ENCODE results near the gene ZNRF2. TPM values are rescaled to one million over a fixed set of nuclear protein-coding genes. Genes with fewer than 3 reads are reported as not detected.
A peak's percentile ranks its signal among the peaks of the same experiment; 100 is the strongest.

The ZNRF2 gene
- total RNA-seq, 2 experiments from 2014 or later: 20.4 to 23.6 TPM

- Histone ChIP-seq H3K27ac (ENCODE audit: low read depth in 1 of 2, low read length in 2 of 2) (no peak overlapping the region), H3K36me3 (ENCODE audit: insufficient read depth, low read length) (no peaks in the 10 kb centered on the region), H3K9me3 (ENCODE audit: control insufficient read depth in 1 of 2, insufficient read depth in 1 of 2, low read length in 2 of 2) (no peaks in the 10 kb centered on the region), H3K4me3 (ENCODE audit: low read length) (no peak overlapping the region), H3K4me1 (ENCODE audit: insufficient read depth, low read length) (peaks cover 6% of the 10 kb centered on the region), H3K27me3 (ENCODE audit: control insufficient read depth in 1 of 2, insufficient read depth in 2 of 2, low read length in 2 of 2) (no peaks in the 10 kb centered on the region)
- Mint-ChIP-seq H3K4me3 (no peak overlapping the region), H3K4me1 (ENCODE audit: low read depth) (no peaks in the 10 kb centered on the region), H3K27ac (no peak overlapping the region), H3K9me3 (no peaks in the 10 kb centered on the region), H3K27me3 (no peaks in the 10 kb centered on the region), H3K36me3 (ENCODE audit: low read depth) (no peaks in the 10 kb centered on the region)
- ChIA-PET CTCF (interaction anchor here (1.5 kb wide), 1 partner anchor 289 kb away, joined by 3 read pairs; no protein-coding TSS in a partner anchor), POLR2A (interaction anchor here (0.7 kb wide), 1 partner anchor 10 kb away, joined by 3 read pairs; the partner anchor contains the start of gene ZNRF2)
- no peak for DNase-seq
- ATAC-seq (ENCODE audit: poor library complexity): no peak
- intact Hi-C loops (cut with DNase I, micrococcal nuclease): loop anchor here in 1 of 2 experiments (5.0 to 10.0 kb wide), 3 partner anchors 97 to 470 kb away; no protein-coding TSS in a partner anchor
- TF ChIP-seq, protein P1, sequence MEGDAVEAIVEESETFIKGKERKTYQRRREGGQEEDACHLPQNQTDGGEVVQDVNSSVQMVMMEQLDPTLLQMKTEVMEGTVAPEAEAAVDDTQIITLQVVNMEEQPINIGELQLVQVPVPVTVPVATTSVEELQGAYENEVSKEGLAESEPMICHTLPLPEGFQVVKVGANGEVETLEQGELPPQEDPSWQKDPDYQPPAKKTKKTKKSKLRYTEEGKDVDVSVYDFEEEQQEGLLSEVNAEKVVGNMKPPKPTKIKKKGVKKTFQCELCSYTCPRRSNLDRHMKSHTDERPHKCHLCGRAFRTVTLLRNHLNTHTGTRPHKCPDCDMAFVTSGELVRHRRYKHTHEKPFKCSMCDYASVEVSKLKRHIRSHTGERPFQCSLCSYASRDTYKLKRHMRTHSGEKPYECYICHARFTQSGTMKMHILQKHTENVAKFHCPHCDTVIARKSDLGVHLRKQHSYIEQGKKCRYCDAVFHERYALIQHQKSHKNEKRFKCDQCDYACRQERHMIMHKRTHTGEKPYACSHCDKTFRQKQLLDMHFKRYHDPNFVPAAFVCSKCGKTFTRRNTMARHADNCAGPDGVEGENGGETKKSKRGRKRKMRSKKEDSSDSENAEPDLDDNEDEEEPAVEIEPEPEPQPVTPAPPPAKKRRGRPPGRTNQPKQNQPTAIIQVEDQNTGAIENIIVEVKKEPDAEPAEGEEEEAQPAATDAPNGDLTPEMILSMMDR (IDR thresholded peaks at IDR 0.05): no peak
Observed at GRCh38 chr7:30274641-30275040, 9.8 kb upstream of the ZNRF2 start.

DNA sequence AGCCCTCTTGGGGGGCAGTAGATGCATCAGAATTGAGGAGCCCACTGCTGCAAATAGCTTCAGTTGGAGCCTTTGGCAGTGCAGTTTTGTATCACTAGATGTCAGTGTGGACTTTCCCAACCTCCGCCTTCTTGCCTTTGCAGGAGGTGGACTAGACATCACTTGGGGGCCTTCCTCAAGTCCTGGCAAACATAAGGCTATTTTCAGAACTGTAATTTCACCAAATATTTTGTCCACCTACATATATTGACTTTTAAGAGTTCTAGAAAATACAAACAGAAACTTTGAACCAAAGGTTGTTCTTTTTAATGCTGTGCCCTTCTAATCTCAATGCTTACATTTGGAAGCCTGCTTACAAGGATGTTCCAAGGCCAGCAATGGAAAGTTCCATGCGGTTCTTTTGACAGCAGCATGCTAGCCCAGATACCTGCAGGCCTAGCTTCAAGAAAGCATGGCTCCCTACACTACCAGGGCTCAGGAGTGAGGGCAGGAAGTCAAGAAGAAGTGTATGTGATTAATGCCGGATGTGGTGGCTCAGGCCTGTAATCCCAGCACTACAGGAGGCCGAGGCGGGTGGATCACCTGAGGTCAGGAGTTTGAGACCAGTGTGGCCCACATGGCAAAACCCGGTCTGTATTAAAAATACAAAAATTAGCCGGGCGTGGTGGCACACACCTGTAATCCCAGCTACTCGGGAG lies 8.0 kb upstream of the ZNRF2 start:
- ChIA-PET CTCF (interaction anchor here (0.6 to 1.8 kb wide), 11 partner anchors 51 to 288 kb away, joined by 3 to 10 read pairs (median 3); no protein-coding TSS in a partner anchor), POLR2A (interaction anchor here (0.8 to 1.5 kb wide), 3 partner anchors 77 to 288 kb away, joined by 3 to 7 read pairs (median 5); no protein-coding TSS in a partner anchor)
- Histone ChIP-seq H3K4me1 (ENCODE audit: insufficient read depth, low read length) (peaks cover 6% of the 10 kb centered on the region), H3K27ac (ENCODE audit: low read depth in 1 of 2, low read length in 2 of 2) (no peak overlapping the region), H3K36me3 (ENCODE audit: insufficient read depth, low read length) (no peaks in the 10 kb centered on the region), H3K9me3 (ENCODE audit: control insufficient read depth in 1 of 2, insufficient read depth in 1 of 2, low read length in 2 of 2) (no peaks in the 10 kb centered on the region), H3K4me3 (ENCODE audit: low read length) (no peak overlapping the region), H3K27me3 (ENCODE audit: control insufficient read depth in 1 of 2, insufficient read depth in 2 of 2, low read length in 2 of 2) (no peaks in the 10 kb centered on the region)
- intact Hi-C loops (cut with DNase I, micrococcal nuclease): loop anchor here (1.0 to 10.0 kb wide), 4 partner anchors 76 to 468 kb away; no protein-coding TSS in a partner anchor
- peak; percentile 33 to 78 (median 40) for DNase-seq
- H3K4me3 Mint-ChIP-seq: no peak overlapping the region
- H3K36me3 Mint-ChIP-seq (ENCODE audit: low read depth): no peaks in the 10 kb centered on the region
- H3K4me1 Mint-ChIP-seq (ENCODE audit: low read depth): no peaks in the 10 kb centered on the region
- no peaks in the 10 kb centered on the region for H3K27me3 Mint-ChIP-seq
- ATAC-seq (ENCODE audit: poor library complexity): peak; percentile 86
- TF ChIP-seq, protein P1 (IDR thresholded peaks at IDR 0.05): peak; percentile 75
- H3K27ac Mint-ChIP-seq: no peak overlapping the region
- H3K9me3 Mint-ChIP-seq: no peaks in the 10 kb centered on the region

DNA sequence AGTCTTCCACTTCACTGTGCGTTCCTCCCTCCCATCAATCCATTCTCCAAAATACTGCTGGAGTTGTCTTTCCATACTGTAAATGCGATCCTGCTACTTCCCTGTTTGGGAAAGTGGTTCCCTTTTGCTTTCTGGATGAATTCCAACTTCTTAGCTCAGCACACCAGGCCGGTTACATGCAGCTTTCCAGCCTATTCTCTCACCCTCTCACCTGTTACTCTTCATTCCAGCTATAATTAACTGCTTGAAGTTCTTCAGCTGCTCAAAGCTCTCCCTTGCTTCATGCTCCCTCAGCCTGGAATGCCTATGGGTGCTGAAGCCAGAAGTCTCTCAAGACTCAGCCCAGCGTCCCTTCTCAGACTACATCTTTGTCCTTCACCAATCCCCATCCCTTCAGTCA lies 6.0 kb upstream of the ZNRF2 start:
- ChIA-PET POLR2A (interaction anchor here (0.9 to 1.1 kb wide), 3 partner anchors 28 to 70 kb away, joined by 3 to 7 read pairs (median 4); no protein-coding TSS in a partner anchor), CTCF (no interaction called here)
- Histone ChIP-seq H3K27me3 (ENCODE audit: control insufficient read depth in 1 of 2, insufficient read depth in 2 of 2, low read length in 2 of 2) (no peaks in the 10 kb centered on the region), H3K4me1 (ENCODE audit: insufficient read depth, low read length) (peaks cover 6% of the 10 kb centered on the region), H3K27ac (ENCODE audit: low read depth in 1 of 2, low read length in 2 of 2) (no peak overlapping the region), H3K36me3 (ENCODE audit: insufficient read depth, low read length) (no peaks in the 10 kb centered on the region), H3K4me3 (ENCODE audit: low read length) (no peak overlapping the region), H3K9me3 (ENCODE audit: control insufficient read depth in 1 of 2, insufficient read depth in 1 of 2, low read length in 2 of 2) (no peaks in the 10 kb centered on the region)
- TF ChIP-seq, protein P1 (IDR thresholded peaks at IDR 0.05): no peak
- Mint-ChIP-seq H3K27ac (no peak overlapping the region), H3K4me3 (no peak overlapping the region), H3K9me3 (no peaks in the 10 kb centered on the region), H3K4me1 (ENCODE audit: low read depth) (no peaks in the 10 kb centered on the region), H3K27me3 (no peaks in the 10 kb centered on the region), H3K36me3 (ENCODE audit: low read depth) (no peaks in the 10 kb centered on the region)
- intact Hi-C loops (cut with DNase I, micrococcal nuclease): loop anchor here in 1 of 2 experiments (10.0 kb wide), 1 partner anchor 466 kb away; no protein-coding TSS in a partner anchor
- no peak for ATAC-seq (ENCODE audit: poor library complexity)
- no peak for DNase-seq

All from CD4-positive, alpha-beta T cell (primary cell).